ENCODE results near the gene DBI. TPM values are rescaled to one million over a fixed set of nuclear protein-coding genes. Genes with fewer than 3 reads are reported as not detected.
A peak's percentile ranks its signal among the peaks of the same experiment; 100 is the strongest.

The DBI gene
- total and polyA plus RNA-seq, 11 donors = 208 to 868 (median 287) TPM

DNA sequence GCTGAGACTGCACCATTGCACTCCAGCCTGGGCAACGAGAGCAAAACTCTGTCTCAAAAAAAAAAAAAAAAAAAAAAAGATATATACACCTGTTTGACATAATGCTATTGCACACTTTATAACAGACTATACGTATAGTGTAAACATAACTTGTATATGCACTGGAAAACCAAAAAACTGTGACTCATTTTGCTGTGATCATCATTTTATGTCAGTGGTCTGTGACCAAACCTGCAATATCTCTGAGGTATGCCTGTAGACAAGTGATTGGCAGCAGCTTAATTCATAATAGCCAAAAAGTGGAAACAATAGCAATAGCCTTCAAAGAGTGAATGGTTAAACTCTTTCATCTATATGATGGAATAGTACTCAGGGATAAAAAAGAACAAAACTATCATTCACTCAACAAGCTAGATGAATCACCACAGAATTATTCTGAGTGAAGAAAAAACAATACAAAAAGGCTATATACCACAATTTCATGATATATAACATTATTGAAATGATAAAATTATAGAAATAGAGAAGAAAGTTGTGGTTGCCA lies 6.3 kb upstream of the DBI start:
- 96 to 100% (median 98%) methylated on average over 2 of the region's 2 CpGs for WGBS, 4 donors
- no peaks in the 10 kb centered on the region for H3K36me3 ChIP-seq
- H3K27ac ChIP-seq = no peak overlapping the region
- ATAC-seq = no peak
- no peaks in the 10 kb centered on the region for H3K27me3 ChIP-seq
- intact Hi-C loops (cut with DNase I) = loop anchor here in 3 of 10 donors (5.0 to 10.0 kb wide), 3 partner anchors 46 to 404 kb away; no protein-coding TSS in a partner anchor
- H3K9me3 ChIP-seq = no peaks in the 10 kb centered on the region
- H3K4me1 ChIP-seq = peaks cover 0 to 39% (median 19%) of the 10 kb centered on the region in 12 donors
- TF ChIP-seq POLR2A (IDR thresholded peaks at IDR 0.05) = no peak
- TF ChIP-seq, protein P1, sequence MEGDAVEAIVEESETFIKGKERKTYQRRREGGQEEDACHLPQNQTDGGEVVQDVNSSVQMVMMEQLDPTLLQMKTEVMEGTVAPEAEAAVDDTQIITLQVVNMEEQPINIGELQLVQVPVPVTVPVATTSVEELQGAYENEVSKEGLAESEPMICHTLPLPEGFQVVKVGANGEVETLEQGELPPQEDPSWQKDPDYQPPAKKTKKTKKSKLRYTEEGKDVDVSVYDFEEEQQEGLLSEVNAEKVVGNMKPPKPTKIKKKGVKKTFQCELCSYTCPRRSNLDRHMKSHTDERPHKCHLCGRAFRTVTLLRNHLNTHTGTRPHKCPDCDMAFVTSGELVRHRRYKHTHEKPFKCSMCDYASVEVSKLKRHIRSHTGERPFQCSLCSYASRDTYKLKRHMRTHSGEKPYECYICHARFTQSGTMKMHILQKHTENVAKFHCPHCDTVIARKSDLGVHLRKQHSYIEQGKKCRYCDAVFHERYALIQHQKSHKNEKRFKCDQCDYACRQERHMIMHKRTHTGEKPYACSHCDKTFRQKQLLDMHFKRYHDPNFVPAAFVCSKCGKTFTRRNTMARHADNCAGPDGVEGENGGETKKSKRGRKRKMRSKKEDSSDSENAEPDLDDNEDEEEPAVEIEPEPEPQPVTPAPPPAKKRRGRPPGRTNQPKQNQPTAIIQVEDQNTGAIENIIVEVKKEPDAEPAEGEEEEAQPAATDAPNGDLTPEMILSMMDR (IDR thresholded peaks at IDR 0.05) = no peak
- no peak for DNase-seq
- H3K4me3 ChIP-seq = no peak overlapping the region

DNA sequence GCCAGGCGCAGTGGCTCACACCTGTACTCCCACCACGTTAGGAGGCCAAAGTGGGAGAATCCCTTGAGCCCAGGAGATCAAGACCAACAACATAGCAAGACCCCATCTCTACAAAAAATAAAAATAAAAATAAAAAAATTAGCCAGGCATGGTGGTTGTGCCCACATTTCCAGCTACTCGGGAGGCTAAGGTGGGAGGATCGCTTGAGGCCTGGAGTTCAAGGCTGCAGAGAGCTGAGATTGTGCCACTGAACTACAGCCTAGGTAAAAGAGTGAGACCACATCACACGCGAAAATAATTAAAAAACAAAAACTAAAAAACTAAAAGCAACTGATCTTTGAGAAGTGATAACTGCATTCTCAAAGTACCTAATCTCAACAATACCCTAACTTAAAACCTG lies 2.0 kb upstream of the DBI start:
- Histone ChIP-seq H3K4me3 (no peak overlapping the region), H3K27me3 (no peaks in the 10 kb centered on the region), H3K27ac (no peak overlapping the region), H3K4me1 (peaks cover 0 to 49% (median 37%) of the 10 kb centered on the region in 12 donors), H3K36me3 (peaks cover 0 to 17% (median 15%) of the 10 kb centered on the region in 9 donors), H3K9me3 (no peaks in the 10 kb centered on the region)
- 91 to 93% (median 93%) methylated on average over 6 of the region's 6 CpGs for WGBS, 4 donors
- intact Hi-C loops (cut with DNase I) = loop anchor here in 6 of 10 donors (5.0 to 10.0 kb wide), 4 partner anchors 47 to 400 kb away; no protein-coding TSS in a partner anchor
- no peak for DNase-seq
- TF ChIP-seq POLR2A (IDR thresholded peaks at IDR 0.05) = no peak
- TF ChIP-seq, protein P1 (IDR thresholded peaks at IDR 0.05) = no peak
- ATAC-seq = no peak

DNA sequence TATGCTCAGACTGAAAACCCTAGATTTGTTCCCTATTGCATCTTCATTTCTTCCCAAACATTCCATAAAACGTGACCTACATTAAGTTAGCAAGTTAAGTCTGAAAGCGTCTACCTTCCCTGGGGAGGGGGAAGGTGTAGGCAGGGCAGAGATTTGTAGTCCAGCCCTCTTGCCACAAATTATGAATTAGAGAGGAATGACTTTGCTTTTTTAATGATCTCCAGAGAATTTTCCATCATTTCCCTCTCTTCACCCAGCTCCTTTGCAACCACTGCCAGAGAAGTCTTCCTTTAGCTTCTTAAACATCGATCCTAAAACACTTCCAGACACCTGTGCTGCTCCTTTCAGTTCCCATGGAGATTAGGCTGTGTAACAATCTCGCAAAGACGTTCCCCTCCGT lies 1.3 kb upstream of the DBI start:
- WGBS, 4 donors = 57 to 65% (median 63%) methylated on average over 6 of the region's 6 CpGs
- no peak for ATAC-seq

DNA sequence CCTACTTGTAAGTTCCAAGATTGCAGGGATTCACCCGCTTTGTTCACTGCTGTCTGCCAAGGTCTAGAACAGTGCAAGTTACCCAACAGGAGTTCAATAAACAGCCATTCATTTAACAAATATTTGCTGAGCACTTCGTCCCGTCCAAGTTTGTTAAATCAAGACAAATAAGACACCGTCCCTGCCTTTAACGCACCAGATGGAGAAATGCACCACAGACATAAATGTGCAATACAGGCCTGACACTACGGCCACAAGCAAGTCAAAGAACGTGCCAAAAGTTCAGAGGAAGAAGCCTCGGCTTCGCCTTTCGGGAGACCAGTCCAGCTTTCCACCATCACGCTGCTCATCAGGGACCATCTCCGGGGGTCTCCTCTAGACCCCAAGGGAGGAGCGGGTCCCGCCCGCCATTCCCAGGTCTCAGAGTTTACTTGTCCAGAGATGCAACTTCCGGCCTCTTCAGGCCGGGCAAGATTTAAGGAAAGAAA lies 572 bp upstream of the DBI start:
- peak in 1 of 4 donors; percentile 1 for ATAC-seq
- H3K36me3 ChIP-seq = peaks cover 0 to 31% (median 29%) of the 10 kb centered on the region in 9 donors
- WGBS, 4 donors = 2 to 5% (median 3%) methylated on average over 17 of the region's 17 CpGs
- peaks cover 0 to 63% (median 39%) of the 10 kb centered on the region in 12 donors for H3K4me1 ChIP-seq
- TF ChIP-seq, protein P1 (IDR thresholded peaks at IDR 0.05) = no peak
- TF ChIP-seq POLR2A (IDR thresholded peaks at IDR 0.05) = no peak
- H3K27ac ChIP-seq = peak overlapping the region; percentile 79 to 97 (median 92)
- H3K27me3 ChIP-seq = no peaks in the 10 kb centered on the region
- intact Hi-C loops (cut with DNase I) = loop anchor here in 5 of 10 donors (5.0 to 10.0 kb wide), 3 partner anchors 49 to 399 kb away; no protein-coding TSS in a partner anchor
- H3K9me3 ChIP-seq = no peaks in the 10 kb centered on the region
- H3K4me3 ChIP-seq = peak overlapping the region; percentile 67 to 97 (median 84)
- DNase-seq = no peak

More for the DNA sequence above, 1.3 kb upstream of the DBI start:
- no peaks in the 10 kb centered on the region for H3K27me3 ChIP-seq
- H3K27ac ChIP-seq = peak overlapping the region in 8 of 12 donors; percentile 85 to 97 (median 92)
- peak overlapping the region in 9 of 12 donors; percentile 67 to 97 (median 87) for H3K4me3 ChIP-seq
- TF ChIP-seq POLR2A (IDR thresholded peaks at IDR 0.05) = no peak
- TF ChIP-seq, protein P1 (IDR thresholded peaks at IDR 0.05) = no peak
- no peak for DNase-seq
- intact Hi-C loops (cut with DNase I) = loop anchor here in 5 of 10 donors (5.0 to 10.0 kb wide), 3 partner anchors 48 to 399 kb away; no protein-coding TSS in a partner anchor
- H3K36me3 ChIP-seq = peaks cover 0 to 24% (median 21%) of the 10 kb centered on the region in 9 donors
- H3K9me3 ChIP-seq = no peaks in the 10 kb centered on the region
- peaks cover 0 to 55% (median 39%) of the 10 kb centered on the region in 12 donors for H3K4me1 ChIP-seq

All from heart left ventricle (tissue), 16 donors.